LNCAP (cell line): Measurements from ENCODE around the gene ZNF184.

ENCODE experiments used
- CTCF ChIP-seq: fragments of 450-650 bp; IDR thresholded peaks from 2 replicates; pipeline ENCODE4 v1.5.1; 2017; ENCODE audit warnings: mild to moderate bottlenecking

ZNF184 gene

GRCh38 chr6:27507041-27507956, 34.4 kb upstream of the ZNF184 start:
- no peak for TF ChIP-seq CTCF

GRCh38 chr6:27505209-27506027, 32.5 kb upstream of the ZNF184 start:
- no peak for TF ChIP-seq CTCF

GRCh38 chr6:27503436-27504030, 30.6 kb upstream of the ZNF184 start:
- no peak for TF ChIP-seq CTCF

GRCh38 chr6:27502508-27503435, 29.9 kb upstream of the ZNF184 start:
- no peak for TF ChIP-seq CTCF

GRCh38 chr6:27501187-27501586, 28.3 kb upstream of the ZNF184 start:
- no peak for TF ChIP-seq CTCF

- no peak for TF ChIP-seq CTCF
Measured at GRCh38 chr6:27500177-27500576, 27.3 kb upstream of the ZNF184 start.
